ENCODE measurements around the gene COLGALT1.

Gene COLGALT1

GRCh38 chr19:17556995-17557394 lies 1.5 kb downstream of the COLGALT1 start:
- Histone ChIP-seq H3K56ac (ENCODE audit: low read length) (no peak overlapping the region), H3K36me3 (ENCODE audit: control insufficient read depth, insufficient read depth, low read length) (peaks cover 4% of the 10 kb centered on the region), H3K23ac (ENCODE audit: low read length) (no peak overlapping the region), H3K4me1 (ENCODE audit: control insufficient read depth, low read depth, low read length) (no peaks in the 10 kb centered on the region), H3K9ac (ENCODE audit: low read length) (no peak overlapping the region), H3K79me2 (ENCODE audit: control insufficient read depth, insufficient read depth, low read length) (no peaks in the 10 kb centered on the region), H3K4me2 (ENCODE audit: low read length) (no peak overlapping the region), H3K27me3 (ENCODE audit: insufficient read depth, low read length, poor library complexity) (no peaks in the 10 kb centered on the region), H3K18ac (ENCODE audit: low read length) (no peak overlapping the region), H4K8ac (ENCODE audit: low read depth, low read length) (no peak overlapping the region), H2BK5ac (ENCODE audit: low read length) (no peak overlapping the region), H2BK15ac (replicated peaks; ENCODE audit: low read depth) (no peak overlapping the region), H2BK120ac (ENCODE audit: low read depth, low read length) (no peak overlapping the region), H3K4me3 (ENCODE audit: low read length) (no peak overlapping the region), H3K4ac (ENCODE audit: low read depth, low read length) (no peak overlapping the region), H4K5ac (ENCODE audit: low read length) (no peak overlapping the region), H3K79me1 (ENCODE audit: low read length) (no peaks in the 10 kb centered on the region), H2AK5ac (ENCODE audit: low read length) (no peak overlapping the region), H3K27ac (ENCODE audit: low read depth, low read length) (no peak overlapping the region)
- no CpG with 5 or more reads among the region's 7 CpGs for WGBS (ENCODE audit: extremely low coverage, insufficient coverage, low lambda C conversion rate)
- no peak for DNase-seq

DNA sequence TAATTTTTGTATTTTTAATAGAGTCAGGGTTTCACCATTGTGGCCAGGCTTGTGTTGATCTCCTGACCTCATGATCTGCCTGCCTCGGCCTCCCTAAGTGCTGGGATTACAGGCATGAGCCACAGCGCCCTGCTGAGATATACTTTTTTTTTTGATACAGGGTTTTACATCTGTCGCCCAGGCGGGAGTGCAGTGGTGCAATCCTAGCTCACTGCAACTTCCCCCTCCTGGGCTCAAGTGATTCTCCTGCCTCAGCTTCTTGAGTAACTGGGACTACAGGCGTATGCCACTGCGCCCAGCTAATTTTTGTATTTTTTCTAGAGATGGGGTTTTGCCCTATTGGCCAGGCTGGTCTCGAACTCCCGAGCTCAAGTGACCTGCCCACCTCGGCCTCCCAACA lies 2.0 kb downstream of the COLGALT1 start:
- no peak overlapping the region for H3K4ac ChIP-seq (ENCODE audit: low read depth, low read length)
- no peak overlapping the region for H3K27ac ChIP-seq (ENCODE audit: low read depth, low read length)
- WGBS (ENCODE audit: extremely low coverage, insufficient coverage, low lambda C conversion rate) = no CpG with 5 or more reads among the region's 9 CpGs
- H3K9ac ChIP-seq (ENCODE audit: low read length) = no peak overlapping the region
- H3K23ac ChIP-seq (ENCODE audit: low read length) = no peak overlapping the region
- no peaks in the 10 kb centered on the region for H3K4me1 ChIP-seq (ENCODE audit: control insufficient read depth, low read depth, low read length)
- H2BK15ac ChIP-seq (replicated peaks; ENCODE audit: low read depth) = no peak overlapping the region
- no peak overlapping the region for H3K56ac ChIP-seq (ENCODE audit: low read length)
- H3K4me2 ChIP-seq (ENCODE audit: low read length) = no peak overlapping the region
- no peaks in the 10 kb centered on the region for H3K27me3 ChIP-seq (ENCODE audit: insufficient read depth, low read length, poor library complexity)
- no peak overlapping the region for H3K18ac ChIP-seq (ENCODE audit: low read length)
- H3K79me2 ChIP-seq (ENCODE audit: control insufficient read depth, insufficient read depth, low read length) = no peaks in the 10 kb centered on the region
- H3K4me3 ChIP-seq (ENCODE audit: low read length) = no peak overlapping the region
- H2BK5ac ChIP-seq (ENCODE audit: low read length) = no peak overlapping the region
- peaks cover 4% of the 10 kb centered on the region for H3K36me3 ChIP-seq (ENCODE audit: control insufficient read depth, insufficient read depth, low read length)
- no peaks in the 10 kb centered on the region for H3K79me1 ChIP-seq (ENCODE audit: low read length)
- no peak overlapping the region for H2BK120ac ChIP-seq (ENCODE audit: low read depth, low read length)
- H4K8ac ChIP-seq (ENCODE audit: low read depth, low read length) = no peak overlapping the region
- H2AK5ac ChIP-seq (ENCODE audit: low read length) = no peak overlapping the region
- H4K5ac ChIP-seq (ENCODE audit: low read length) = no peak overlapping the region
- no peak for DNase-seq

DNA sequence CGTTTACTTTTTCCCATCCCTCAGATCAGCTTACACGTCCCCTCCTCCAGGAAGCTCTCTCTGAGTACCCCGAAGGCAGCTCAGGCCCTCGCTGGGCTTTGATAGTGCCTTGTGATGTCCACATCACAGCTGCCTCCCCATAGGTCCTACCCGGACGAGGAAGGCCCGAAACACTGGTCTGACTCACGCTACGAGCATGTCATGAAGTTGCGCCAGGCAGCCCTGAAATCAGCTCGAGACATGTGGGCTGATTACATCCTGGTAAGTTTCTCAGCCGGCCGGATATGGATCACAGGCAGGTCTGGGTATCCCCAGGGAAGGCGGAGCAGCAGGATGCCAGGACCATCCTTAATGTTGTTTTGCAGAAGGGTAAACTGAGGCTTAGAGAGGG lies 4.8 kb downstream of the COLGALT1 start:
- H2AK5ac ChIP-seq (ENCODE audit: low read length) = no peak overlapping the region
- no peaks in the 10 kb centered on the region for H3K79me1 ChIP-seq (ENCODE audit: low read length)
- H3K79me2 ChIP-seq (ENCODE audit: control insufficient read depth, insufficient read depth, low read length) = no peaks in the 10 kb centered on the region
- no peaks in the 10 kb centered on the region for H3K27me3 ChIP-seq (ENCODE audit: insufficient read depth, low read length, poor library complexity)
- H2BK120ac ChIP-seq (ENCODE audit: low read depth, low read length) = no peak overlapping the region
- no peak overlapping the region for H2BK15ac ChIP-seq (replicated peaks; ENCODE audit: low read depth)
- no peak overlapping the region for H3K4me2 ChIP-seq (ENCODE audit: low read length)
- H3K36me3 ChIP-seq (ENCODE audit: control insufficient read depth, insufficient read depth, low read length) = peaks cover 4% of the 10 kb centered on the region
- H3K4ac ChIP-seq (ENCODE audit: low read depth, low read length) = no peak overlapping the region
- H4K5ac ChIP-seq (ENCODE audit: low read length) = no peak overlapping the region
- H3K56ac ChIP-seq (ENCODE audit: low read length) = no peak overlapping the region
- H3K9ac ChIP-seq (ENCODE audit: low read length) = no peak overlapping the region
- no peak overlapping the region for H4K8ac ChIP-seq (ENCODE audit: low read depth, low read length)
- H3K23ac ChIP-seq (ENCODE audit: low read length) = no peak overlapping the region
- no peak overlapping the region for H3K27ac ChIP-seq (ENCODE audit: low read depth, low read length)
- no peaks in the 10 kb centered on the region for H3K4me1 ChIP-seq (ENCODE audit: control insufficient read depth, low read depth, low read length)
- WGBS (ENCODE audit: extremely low coverage, insufficient coverage, low lambda C conversion rate) = no CpG with 5 or more reads among the region's 14 CpGs
- H3K18ac ChIP-seq (ENCODE audit: low read length) = no peak overlapping the region
- no peak for DNase-seq
- no peak overlapping the region for H2BK5ac ChIP-seq (ENCODE audit: low read length)
- H3K4me3 ChIP-seq (ENCODE audit: low read length) = no peak overlapping the region

DNA sequence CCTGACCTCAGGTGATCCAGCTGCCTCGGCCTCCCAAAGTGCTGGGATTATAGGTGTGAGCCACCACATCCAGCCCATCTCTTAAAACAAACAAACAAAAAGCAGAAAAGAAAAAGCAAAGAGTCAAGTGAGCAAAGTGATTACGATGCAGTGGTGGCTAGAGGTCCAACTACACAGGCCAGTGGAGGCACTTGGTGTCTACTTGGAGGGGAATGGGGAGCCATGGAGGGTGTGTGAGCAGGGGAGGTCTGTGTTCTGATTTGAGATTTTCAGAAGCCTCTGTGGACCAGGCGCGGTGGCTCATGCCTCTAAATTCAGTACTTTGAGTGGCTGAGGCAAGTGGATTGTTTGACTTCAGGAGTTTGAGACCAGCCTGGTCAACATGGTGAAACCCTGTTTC lies 6.6 kb downstream of the COLGALT1 start:
- H4K5ac ChIP-seq (ENCODE audit: low read length) = no peak overlapping the region
- DNase-seq = no peak
- no peaks in the 10 kb centered on the region for H3K27me3 ChIP-seq (ENCODE audit: insufficient read depth, low read length, poor library complexity)
- H3K79me2 ChIP-seq (ENCODE audit: control insufficient read depth, insufficient read depth, low read length) = no peaks in the 10 kb centered on the region
- H4K8ac ChIP-seq (ENCODE audit: low read depth, low read length) = no peak overlapping the region
- H3K4me3 ChIP-seq (ENCODE audit: low read length) = no peak overlapping the region
- no peak overlapping the region for H3K23ac ChIP-seq (ENCODE audit: low read length)
- no peak overlapping the region for H2BK5ac ChIP-seq (ENCODE audit: low read length)
- no peaks in the 10 kb centered on the region for H3K79me1 ChIP-seq (ENCODE audit: low read length)
- WGBS (ENCODE audit: extremely low coverage, insufficient coverage, low lambda C conversion rate) = no CpG with 5 or more reads among the region's 4 CpGs
- no peak overlapping the region for H2BK120ac ChIP-seq (ENCODE audit: low read depth, low read length)
- H3K4me1 ChIP-seq (ENCODE audit: control insufficient read depth, low read depth, low read length) = no peaks in the 10 kb centered on the region
- no peak overlapping the region for H3K4ac ChIP-seq (ENCODE audit: low read depth, low read length)
- no peak overlapping the region for H3K4me2 ChIP-seq (ENCODE audit: low read length)
- no peak overlapping the region for H3K9ac ChIP-seq (ENCODE audit: low read length)
- peaks cover 4% of the 10 kb centered on the region for H3K36me3 ChIP-seq (ENCODE audit: control insufficient read depth, insufficient read depth, low read length)
- H3K56ac ChIP-seq (ENCODE audit: low read length) = no peak overlapping the region
- no peak overlapping the region for H2BK15ac ChIP-seq (replicated peaks; ENCODE audit: low read depth)
- no peak overlapping the region for H3K18ac ChIP-seq (ENCODE audit: low read length)
- H3K27ac ChIP-seq (ENCODE audit: low read depth, low read length) = no peak overlapping the region
- no peak overlapping the region for H2AK5ac ChIP-seq (ENCODE audit: low read length)

GRCh38 chr19:17562561-17562960 lies 7.1 kb downstream of the COLGALT1 start:
- no CpG with 5 or more reads among the region's 11 CpGs for WGBS (ENCODE audit: extremely low coverage, insufficient coverage, low lambda C conversion rate)
- H3K4me3 ChIP-seq (ENCODE audit: low read length) = no peak overlapping the region
- peaks cover 4% of the 10 kb centered on the region for H3K36me3 ChIP-seq (ENCODE audit: control insufficient read depth, insufficient read depth, low read length)
- no peaks in the 10 kb centered on the region for H3K4me1 ChIP-seq (ENCODE audit: control insufficient read depth, low read depth, low read length)
- no peak overlapping the region for H2BK120ac ChIP-seq (ENCODE audit: low read depth, low read length)
- H3K56ac ChIP-seq (ENCODE audit: low read length) = no peak overlapping the region
- H2BK15ac ChIP-seq (replicated peaks; ENCODE audit: low read depth) = no peak overlapping the region
- H2BK5ac ChIP-seq (ENCODE audit: low read length) = no peak overlapping the region
- no peak overlapping the region for H4K8ac ChIP-seq (ENCODE audit: low read depth, low read length)
- H3K4ac ChIP-seq (ENCODE audit: low read depth, low read length) = no peak overlapping the region
- no peak overlapping the region for H3K23ac ChIP-seq (ENCODE audit: low read length)
- no peak overlapping the region for H3K18ac ChIP-seq (ENCODE audit: low read length)
- H3K27me3 ChIP-seq (ENCODE audit: insufficient read depth, low read length, poor library complexity) = no peaks in the 10 kb centered on the region
- DNase-seq = no peak
- H3K79me1 ChIP-seq (ENCODE audit: low read length) = no peaks in the 10 kb centered on the region
- no peak overlapping the region for H3K9ac ChIP-seq (ENCODE audit: low read length)
- H3K4me2 ChIP-seq (ENCODE audit: low read length) = no peak overlapping the region
- no peak overlapping the region for H4K5ac ChIP-seq (ENCODE audit: low read length)
- H3K79me2 ChIP-seq (ENCODE audit: control insufficient read depth, insufficient read depth, low read length) = no peaks in the 10 kb centered on the region
- no peak overlapping the region for H3K27ac ChIP-seq (ENCODE audit: low read depth, low read length)
- H2AK5ac ChIP-seq (ENCODE audit: low read length) = no peak overlapping the region

DNA sequence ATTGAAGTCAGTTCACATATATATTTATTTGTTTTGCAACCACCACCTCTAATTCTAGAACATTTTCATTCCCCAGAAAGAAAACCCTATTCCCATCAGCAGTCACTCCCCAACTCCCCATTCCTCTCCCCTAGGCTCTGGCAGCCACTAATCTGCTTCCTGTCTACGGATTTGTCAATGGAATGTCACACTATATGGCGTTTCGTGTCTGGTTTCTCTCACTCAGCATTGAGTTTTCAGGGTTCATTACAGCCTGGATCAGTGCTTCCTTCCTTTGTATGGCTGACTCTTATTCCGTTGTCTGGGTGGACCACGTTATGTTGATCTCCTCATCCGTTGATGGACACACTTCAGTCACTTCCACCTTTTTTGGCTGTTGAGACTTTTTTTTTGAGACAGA lies 9.3 kb downstream of the COLGALT1 start:
- peak; percentile 32 for DNase-seq
- H3K23ac ChIP-seq (ENCODE audit: low read length) = no peak overlapping the region
- no peak overlapping the region for H4K5ac ChIP-seq (ENCODE audit: low read length)
- H3K4me1 ChIP-seq (ENCODE audit: control insufficient read depth, low read depth, low read length) = no peaks in the 10 kb centered on the region
- H3K4me3 ChIP-seq (ENCODE audit: low read length) = no peak overlapping the region
- no peak overlapping the region for H3K4me2 ChIP-seq (ENCODE audit: low read length)
- H3K79me1 ChIP-seq (ENCODE audit: low read length) = no peaks in the 10 kb centered on the region
- H3K4ac ChIP-seq (ENCODE audit: low read depth, low read length) = no peak overlapping the region
- H3K18ac ChIP-seq (ENCODE audit: low read length) = no peak overlapping the region
- no peak overlapping the region for H3K9ac ChIP-seq (ENCODE audit: low read length)
- H3K36me3 ChIP-seq (ENCODE audit: control insufficient read depth, insufficient read depth, low read length) = peaks cover 10% of the 10 kb centered on the region
- H4K8ac ChIP-seq (ENCODE audit: low read depth, low read length) = no peak overlapping the region
- no CpG with 5 or more reads among the region's 6 CpGs for WGBS (ENCODE audit: extremely low coverage, insufficient coverage, low lambda C conversion rate)
- H2BK15ac ChIP-seq (replicated peaks; ENCODE audit: low read depth) = no peak overlapping the region
- H3K56ac ChIP-seq (ENCODE audit: low read length) = no peak overlapping the region
- no peak overlapping the region for H3K27ac ChIP-seq (ENCODE audit: low read depth, low read length)
- H3K27me3 ChIP-seq (ENCODE audit: insufficient read depth, low read length, poor library complexity) = no peaks in the 10 kb centered on the region
- no peaks in the 10 kb centered on the region for H3K79me2 ChIP-seq (ENCODE audit: control insufficient read depth, insufficient read depth, low read length)
- no peak overlapping the region for H2BK5ac ChIP-seq (ENCODE audit: low read length)
- no peak overlapping the region for H2BK120ac ChIP-seq (ENCODE audit: low read depth, low read length)
- H2AK5ac ChIP-seq (ENCODE audit: low read length) = no peak overlapping the region

All from mesendoderm (in vitro differentiated cells).